ENCODE measurements around the gene C10orf62.
"Not testable (repeated sequence)": the region's sequence is repeated elsewhere in the genome, so short reads cannot be mapped to it uniquely, and the experiment has no call there.

C10orf62 gene

DNA sequence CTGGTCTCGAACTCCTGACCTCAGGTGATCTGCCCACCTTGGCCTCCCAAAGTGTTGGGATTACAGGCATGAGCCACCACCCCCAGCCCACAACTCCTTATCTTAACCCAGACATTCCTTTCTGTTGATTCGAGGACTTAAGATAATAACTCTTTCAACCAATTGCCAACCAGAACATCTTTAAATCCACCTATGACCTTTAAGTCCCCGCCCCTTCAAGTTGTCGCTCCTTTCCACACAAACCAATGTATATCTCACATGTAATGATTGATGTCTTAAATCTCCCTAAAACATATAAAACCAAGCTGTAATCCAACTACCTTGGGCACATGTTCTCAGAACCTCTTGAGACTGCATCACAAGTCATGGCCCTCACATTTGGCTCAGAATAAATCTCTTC, 24.7 kb upstream of the C10orf62 start:
- no peak for DNase-seq (ENCODE audit: low read depth)

DNA sequence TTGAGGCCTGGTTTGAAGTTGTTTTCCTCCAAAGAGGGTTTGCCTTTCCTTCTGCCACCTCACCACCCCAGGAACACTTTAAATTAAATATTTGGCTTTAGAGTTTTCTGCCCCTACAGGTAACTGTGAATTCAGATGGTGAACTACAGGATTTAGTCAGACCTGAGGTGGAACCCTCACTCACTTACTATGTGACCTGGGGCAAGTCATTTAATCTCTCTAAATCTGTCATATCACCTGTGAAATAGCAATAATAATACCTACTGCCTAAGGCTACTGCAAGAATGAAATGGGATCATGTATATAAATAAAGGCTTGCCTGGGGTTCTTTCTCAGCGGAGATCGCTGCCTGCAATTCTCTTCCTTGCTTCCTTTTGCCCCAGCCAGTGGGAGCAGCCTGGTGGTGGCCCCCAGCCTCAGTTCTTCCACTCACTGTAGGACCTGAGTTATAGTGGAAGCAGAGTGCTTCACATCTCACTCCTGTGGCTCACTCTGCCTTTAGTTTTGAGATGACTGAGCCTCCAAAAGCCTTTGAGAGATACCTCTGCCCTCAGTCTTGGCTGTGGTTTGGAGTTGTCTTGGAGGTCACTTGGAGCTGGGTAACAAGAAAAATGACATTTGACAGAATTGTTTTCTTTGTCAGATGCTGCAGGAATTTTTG, 23.1 kb upstream of the C10orf62 start:
- DNase-seq (ENCODE audit: low read depth), result no peak

DNA sequence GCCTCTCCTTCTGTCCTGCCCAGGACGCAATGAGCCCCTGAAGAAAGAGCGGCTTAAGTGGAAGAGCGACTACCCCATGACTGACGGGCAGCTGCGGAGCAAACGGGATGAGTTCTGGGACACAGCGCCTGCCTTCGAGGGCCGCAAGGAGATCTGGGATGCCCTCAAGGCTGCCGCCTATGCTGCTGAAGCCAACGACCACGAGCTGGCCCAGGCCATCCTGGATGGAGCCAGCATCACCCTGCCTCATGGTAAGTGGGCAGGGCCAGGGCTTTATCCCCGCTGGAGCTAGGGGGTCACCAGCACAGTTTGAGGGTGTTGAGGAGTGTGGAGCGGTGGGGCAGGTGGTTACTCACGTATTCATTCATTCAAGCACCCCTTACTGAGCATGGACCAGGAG, 21.6 kb upstream of the C10orf62 start:
- DNase-seq (ENCODE audit: low read depth), result no peak

DNA sequence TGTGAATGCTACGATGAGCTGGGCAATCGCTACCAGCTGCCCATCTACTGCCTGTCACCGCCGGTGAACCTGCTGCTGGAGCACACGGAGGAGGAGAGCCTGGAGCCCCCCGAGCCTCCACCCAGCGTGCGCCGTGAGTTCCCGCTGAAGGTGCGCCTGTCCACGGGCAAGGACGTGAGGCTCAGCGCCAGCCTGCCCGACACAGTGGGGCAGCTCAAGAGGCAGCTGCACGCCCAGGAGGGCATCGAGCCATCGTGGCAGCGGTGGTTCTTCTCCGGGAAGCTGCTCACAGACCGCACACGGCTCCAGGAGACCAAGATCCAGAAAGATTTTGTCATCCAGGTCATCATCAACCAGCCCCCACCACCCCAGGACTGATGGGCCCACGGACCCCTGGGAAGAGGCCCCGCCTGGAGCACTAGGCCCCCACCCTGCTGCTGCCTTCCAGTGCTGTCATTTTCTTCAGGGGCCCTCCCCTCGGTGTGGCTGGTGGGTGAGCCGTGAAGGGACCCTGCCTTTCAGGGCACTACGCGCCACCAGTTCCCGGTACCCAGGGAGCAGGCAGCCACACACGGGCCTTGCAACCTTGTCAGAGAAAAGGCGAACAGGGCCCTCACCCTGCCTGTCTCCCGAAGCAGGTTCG, 19.3 kb upstream of the C10orf62 start:
- DNase-seq (ENCODE audit: low read depth), result no peak

DNA sequence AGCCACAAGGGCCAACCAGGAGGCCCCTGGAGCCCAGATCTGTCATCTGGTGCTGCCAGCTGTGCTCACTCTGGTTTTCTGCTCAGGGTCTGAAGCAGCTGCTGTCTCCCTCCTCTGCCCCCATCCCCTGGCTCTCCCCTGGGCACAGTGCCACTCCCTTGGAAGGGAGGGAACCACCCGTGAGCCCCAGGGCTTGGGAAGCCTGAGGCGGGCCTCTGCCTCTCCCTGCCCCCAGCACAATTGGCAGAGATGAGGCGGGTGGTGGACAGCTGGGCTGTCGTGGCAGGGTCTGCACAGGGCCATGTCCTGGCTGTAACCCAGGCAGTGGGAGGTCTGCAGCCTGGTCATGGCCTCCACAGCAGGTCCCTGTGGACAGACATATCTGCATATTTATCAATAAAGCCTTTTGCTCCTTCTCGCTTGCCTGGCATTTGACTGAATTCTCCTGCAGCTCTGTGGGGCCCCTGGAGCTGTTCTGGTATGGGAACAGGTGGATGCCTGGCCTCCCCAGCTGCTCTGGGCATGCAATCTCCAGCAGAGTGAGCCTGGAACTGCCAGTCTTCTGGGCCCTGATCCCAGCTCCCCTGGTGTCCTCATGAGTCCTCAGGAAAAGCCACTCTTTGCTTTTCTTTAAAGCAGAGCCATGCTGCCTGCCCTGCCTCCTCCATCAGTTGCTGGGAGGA, 18.6 kb upstream of the C10orf62 start:
- no peak for DNase-seq (ENCODE audit: low read depth)

DNA sequence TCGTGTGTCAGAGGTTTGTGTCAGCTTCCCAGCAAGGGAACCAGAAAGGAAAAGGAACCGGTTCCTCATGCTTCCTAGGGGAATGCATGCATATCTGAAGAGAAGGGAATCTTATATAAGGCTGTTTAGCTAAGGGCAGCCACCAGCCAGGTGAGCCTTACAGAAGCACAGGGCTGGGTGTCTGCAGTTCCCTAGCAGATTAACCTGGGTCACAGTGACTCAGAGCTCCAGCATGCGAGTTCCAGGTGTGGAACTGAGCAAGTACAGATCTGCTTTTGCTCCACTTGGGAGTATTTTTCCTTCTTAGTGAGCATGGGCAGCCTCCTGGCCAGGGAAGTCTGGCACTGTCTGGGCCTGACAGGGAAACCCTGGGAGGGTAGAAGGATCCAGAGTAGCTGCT, 17.9 kb upstream of the C10orf62 start:
- no peak for DNase-seq (ENCODE audit: low read depth)

DNA sequence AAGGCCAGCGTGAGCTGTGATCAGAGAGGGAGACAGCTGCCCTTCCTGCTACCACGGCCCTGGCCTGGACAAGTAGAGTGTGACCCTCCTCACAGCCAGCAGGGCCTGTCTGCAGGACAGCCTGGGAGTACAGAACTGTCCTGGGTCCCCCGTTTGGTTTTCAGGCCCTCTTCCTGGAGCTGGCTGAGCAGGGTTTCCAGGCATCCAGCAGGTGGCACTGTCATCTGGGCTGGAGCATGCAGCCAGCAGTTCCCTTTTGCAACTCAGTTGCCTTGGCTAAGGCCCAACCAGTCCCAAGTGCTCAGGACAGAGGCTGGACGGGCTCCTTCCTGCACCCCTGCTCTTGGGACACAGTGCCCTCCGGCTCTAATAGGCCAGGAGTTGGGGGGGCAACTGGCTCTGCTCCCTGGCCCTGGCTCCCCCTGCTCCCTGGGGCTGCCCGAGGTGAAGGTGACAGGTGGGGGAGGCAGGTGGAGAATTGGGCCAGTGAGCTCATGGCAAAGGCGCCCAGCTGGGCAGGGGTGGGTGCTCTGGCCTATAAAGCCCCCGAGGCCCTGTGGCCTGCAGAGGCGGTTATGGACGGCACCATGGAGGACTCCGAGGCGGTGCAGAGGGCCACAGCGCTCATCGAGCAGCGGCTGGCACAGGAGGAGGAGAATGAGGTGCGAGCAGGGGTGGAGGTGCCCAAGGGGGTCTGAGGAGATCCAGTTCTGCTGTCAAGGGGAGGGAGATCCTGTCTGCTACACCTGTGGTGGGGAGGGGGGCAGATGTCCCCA, 17.1 kb upstream of the C10orf62 start, which contains the start of gene ANKRD2:
ANKRD2 (plus strand) TSS at position 566 of the 776 bp plus-strand sequence; CDS start at position 576, 10 bp downstream.
- DNase-seq (ENCODE audit: low read depth), result peak; percentile 13

DNA sequence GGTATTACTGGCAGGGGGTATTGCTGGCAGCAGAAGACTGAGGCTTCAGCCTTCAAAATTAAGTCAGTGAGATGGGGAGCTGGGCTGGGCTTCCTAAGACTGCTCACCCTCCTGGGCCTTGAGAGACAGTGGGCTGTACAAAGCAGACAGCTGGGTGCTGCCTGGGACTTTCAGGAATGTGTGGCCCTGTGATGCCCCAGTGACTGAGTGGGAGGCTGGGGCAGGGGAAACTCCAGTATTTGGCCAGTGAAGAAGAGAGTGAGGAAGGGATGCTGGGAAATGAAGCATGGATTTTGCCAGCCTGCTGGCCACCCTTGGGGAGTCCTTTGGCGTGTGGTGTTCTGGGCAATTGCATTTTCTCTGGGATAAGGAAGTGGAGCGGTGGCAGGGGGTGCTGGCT, 16.5 kb upstream of the C10orf62 start:
- no peak for DNase-seq (ENCODE audit: low read depth)

DNA sequence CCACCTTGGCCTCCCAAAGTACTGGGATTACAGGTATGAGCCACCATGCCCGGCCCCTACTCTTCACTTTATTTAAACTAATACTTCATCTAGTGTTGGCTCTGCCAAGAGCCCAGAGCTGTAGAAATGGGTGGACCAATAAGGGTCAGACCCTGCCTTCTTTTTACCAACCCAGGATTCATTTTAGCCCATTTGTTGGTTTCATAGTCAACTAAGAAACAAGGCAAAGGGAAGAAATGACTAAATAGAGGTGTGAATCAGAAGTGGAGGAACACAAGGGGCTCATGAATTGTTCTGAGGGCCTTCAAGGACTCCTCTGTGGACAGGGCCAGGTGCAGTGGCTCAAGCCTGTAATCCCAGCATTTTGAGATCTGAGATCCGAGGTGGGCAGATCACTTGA, 15.8 kb upstream of the C10orf62 start:
- DNase-seq (ENCODE audit: low read depth), result no peak

DNA sequence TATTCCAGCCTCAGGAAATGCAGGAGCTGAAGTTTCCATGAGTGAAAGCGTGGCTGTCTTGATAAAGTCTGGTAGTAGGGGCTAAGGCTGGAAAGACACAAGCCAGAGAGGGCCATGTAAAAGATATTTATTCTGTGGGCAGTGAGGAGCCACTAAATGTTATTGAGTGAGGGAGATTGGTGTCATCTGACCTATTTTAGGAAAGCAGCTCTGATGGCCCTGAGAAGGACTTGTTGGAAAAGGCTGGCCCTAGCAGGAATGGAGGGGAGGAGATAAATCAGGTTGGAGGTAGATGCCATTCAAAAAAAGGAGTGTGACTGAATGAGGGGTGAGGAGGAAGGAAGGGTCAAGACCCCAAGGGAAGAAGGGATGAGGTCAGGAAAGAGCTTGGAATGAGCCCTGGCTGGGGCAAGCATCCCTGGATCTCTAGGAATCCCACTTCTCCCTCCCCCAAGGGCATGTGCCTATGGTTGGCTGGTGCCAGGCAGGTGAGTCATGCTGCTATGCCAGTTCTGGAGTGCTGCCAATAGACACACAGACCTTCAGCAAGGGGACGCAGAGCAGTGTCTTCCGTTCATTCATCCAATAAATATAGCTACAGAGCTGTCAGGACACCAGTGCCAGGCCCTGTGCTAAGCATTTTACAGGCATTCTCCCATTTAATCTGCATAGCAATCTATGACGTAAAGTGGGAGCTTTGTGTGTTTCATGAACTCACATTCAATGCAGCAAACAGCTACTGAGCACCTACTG, 15.0 kb upstream of the C10orf62 start:
- DNase-seq (ENCODE audit: low read depth), result no peak

DNA sequence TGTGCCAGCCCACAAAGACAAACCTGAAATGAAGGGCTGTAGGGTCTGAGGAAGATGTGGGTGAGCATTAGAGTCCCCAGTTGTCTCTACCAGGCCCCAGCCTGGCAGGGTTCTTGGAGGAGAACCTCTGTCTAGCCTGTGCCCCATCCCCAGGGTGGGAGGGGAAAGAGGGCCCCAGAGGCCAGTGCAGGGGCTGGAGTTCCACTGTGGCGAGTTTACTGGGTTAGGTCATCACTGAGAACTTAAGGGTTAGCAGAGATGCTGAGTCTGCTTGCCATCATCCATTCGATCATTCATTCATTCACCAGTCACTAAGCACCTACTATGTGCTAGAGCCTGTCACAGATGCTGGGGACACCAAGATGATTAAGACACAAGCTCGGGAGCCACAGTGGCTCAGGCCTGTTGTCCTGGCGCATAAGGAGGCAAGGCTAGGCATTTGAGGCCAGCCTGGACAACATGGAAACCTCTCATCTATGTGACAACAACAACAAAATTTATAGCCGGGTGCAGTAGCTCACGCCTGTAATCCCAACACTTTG, 14.3 kb upstream of the C10orf62 start:
- no peak for DNase-seq (ENCODE audit: low read depth)

DNA sequence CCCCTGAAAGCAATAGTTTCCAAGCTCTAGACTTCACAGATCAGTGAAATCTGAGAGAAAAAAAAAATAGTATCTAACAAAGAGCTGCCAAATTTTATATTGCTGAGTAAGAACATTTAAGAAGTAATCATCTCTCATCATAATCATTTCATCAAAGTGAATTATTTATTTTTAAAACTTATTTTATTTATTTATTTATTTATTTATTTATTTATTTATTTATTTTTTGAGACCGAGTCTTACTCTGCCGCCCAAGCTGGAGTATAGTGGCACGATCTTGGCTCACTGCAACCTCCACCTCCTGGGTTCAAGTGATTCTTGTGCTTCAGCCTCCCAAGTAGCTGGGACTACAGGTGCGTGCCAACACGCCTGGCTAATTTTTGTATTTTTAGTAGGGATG, 13.0 kb upstream of the C10orf62 start:
- DNase-seq (ENCODE audit: low read depth), result not testable (repeated sequence)

DNA sequence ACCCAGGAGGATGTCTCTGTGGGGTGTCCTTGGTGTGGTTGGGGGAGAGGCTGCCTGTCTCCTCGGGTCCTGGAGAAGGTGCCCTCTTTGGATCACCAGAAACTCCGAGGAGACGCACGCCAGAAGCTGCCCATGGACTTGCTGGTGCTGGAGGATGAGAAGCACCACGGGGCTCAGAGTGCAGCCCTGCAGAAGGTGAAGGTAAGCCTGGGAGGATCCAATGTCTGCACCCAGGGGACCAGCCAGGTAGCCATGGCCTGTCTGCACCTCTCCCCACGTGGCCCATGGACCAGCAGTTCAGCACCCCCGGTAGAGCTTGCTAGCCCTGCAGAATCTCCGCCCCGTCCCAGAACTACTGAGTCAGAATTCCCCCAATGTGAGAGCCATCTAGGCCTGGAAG, 11.8 kb upstream of the C10orf62 start:
- DNase-seq (ENCODE audit: low read depth), result no peak

DNA sequence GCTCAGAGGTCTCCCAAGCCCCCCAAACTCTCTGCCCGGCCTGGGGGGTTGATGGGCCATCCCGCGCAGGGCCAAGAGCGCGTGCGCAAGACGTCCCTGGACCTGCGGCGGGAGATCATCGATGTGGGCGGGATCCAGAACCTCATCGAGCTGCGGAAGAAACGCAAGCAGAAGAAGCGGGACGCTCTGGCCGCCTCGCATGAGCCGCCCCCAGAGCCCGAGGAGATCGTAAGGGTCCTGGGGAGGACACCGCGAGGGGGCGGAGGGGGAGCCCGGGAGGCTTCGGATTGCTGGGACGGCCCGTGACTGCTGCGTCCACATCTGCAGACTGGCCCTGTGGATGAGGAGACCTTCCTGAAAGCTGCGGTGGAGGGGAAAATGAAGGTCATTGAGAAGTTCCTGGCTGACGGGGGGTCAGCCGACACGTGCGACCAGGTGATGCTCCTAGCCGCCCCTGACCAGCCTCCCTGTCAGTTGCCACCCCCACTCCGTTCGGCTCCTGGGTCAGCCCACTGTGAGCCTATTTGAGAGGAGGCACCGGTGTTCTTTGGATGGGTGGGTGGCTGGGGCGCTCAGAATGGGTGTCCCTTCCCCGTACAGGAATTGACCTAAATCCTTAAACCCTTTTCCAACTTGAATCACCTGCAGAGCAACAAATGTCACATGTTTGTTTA, 11.2 kb upstream of the C10orf62 start:
- DNase-seq (ENCODE audit: low read depth), result no peak

DNA sequence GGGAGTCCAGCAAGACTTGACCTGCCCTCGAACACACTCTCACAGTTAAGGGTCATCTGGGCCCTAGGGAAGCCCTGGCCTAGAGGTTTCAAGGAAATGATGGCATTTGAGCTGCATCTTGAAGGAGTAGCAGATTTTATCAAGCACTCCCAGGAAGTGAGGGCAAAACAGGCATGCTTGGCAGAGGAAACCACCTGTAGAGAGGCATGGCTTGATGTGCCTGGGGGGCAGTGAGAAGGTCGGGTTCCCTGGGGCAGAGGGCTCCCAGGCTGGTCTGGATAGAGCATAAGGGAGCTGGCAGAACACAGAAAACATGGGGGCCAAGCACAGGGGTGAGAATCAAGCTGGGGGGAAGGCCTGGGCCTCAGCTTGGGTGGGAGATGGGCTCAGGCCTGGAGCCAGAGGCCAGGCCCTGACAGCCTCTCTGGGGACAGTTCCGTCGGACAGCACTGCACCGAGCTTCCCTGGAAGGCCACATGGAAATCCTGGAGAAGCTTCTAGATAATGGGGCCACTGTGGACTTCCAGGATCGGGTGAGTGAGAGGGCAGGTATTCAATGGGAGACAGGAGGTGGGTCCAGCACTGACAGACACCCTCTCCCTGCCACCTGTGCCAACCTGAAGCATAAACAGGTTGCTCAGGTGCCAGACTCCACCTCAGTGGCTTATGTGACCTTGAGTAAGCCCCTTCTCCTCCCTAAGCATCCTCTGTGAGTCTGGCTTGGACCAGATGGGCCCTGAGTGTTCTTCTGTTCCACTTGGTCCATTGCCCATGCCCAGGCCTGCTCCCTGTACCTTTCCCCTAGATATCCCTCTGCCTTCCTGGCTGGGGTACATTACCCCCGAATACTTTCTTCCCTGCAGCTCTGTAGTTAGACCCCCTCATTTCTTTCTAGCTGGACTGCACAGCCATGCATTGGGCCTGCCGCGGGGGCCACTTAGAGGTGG, 8.8 kb upstream of the C10orf62 start:
- DNase-seq (ENCODE audit: low read depth), result no peak

DNA sequence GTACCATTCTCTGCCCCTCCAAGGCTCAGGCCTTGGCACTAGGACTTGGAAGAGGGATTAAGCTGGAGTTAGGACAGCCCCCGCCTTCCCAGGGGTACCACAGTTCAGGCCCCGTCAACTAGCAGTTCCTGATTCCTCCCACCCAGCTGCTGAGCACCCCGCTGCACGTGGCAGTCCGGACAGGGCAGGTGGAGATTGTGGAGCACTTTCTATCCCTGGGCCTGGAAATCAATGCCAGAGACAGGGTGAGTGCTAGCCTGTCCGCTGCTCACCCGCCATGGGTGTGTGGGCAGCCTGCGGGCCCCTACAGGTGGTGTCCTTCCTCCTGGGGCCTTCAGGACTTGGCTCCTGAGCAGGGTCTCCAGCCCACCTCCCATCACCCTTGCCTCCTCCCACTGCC, 7.4 kb upstream of the C10orf62 start:
- no peak for DNase-seq (ENCODE audit: low read depth)

DNA sequence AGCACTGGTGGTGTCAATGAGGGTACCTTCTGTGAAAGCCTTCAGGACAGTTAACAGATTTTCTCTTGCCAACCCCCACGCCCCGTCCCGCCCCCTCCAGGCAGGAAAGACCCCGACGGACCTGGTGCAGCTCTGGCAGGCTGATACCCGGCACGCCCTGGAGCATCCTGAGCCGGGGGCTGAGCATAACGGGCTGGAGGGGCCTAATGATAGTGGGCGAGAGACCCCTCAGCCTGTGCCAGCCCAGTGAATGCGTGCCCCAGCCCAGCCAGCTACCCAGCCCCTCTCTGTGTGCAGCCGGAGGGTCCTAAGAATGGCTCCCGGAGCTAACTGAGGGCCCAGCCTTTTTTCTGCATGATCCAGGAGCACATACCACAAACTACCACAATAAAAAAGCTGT, 6.0 kb upstream of the C10orf62 start:
- no peak for DNase-seq (ENCODE audit: low read depth)

DNA sequence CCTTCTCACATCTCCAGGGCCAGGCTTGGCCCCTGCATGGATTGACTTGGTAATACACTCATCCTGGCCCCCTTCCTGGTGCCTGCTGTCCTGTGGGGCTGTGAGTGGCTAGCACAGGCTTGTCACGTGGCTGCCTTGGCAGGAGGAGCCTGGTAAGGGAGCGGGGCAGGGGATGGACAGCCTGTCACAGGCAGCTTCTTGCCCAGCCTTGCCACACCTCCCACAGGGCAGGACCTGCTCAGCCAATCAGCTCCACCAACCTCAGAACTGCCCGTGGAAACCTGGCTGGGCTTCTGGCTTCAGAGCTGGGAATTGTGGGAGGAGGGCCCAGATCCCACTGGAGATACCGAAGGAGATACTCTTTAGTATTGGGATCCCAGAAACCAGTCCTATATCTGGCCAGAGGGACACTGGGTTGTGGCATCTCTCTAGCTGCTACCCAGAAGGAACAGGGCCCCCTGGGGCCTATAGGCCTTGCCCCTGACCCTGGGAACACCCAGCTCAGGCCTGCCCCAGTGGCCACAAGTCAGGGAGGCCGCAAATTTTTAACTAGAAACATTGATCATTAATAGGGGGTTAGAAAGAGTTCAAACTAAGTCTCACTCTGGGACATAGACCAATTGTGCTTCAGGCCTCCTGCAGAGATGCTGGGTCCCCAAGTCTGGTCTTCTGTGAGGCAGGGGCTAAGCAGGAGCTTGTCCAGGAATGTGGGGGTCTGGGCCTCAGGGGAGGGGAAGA, 5.3 kb upstream of the C10orf62 start, which contains the start of gene HOGA1:
HOGA1 (plus strand) TSS at position 330 of the 738 bp plus-strand sequence; CDS start at position 645, 315 bp downstream.
- DNase-seq (ENCODE audit: low read depth), result no peak

All from activated T-helper 1 cell treated with Interleukin-2 at 50 U/mL for 16 hours (primary cell).